Measurements from ENCODE around the gene AGAP5. TPM values are rescaled to one million over a fixed set of nuclear protein-coding genes. Genes with fewer than 3 reads are reported as not detected.

Gene AGAP5
- total RNA-seq, 1 experiment from 2014 or later, result 6.6 TPM

DNA sequence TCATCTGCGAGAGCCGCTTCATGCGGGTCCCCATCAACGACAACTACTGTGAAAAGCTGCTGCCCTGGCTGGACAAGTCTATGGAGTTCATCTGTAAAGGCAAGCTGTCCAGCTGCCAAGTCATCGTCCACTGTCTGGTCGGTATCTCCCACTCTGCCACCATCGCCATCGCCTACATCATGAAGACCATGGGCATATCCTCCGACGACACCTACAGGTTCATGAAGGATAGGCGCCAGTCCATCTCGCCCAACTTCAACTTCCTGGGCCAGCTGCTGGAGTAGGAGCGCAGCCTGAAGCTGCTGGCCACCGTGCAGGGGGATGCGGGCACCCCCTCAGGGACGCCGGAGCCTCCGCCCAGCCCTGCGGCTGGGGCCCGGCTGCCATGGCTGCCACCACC, 34.5 kb upstream of the AGAP5 start:
- POLR2A ChIA-PET, result no interaction called here
- Histone ChIP-seq H3K9me3 (ENCODE audit: control insufficient read depth, insufficient read depth, low read depth, low read length) (no peaks in the 10 kb centered on the region), H3K4me1 (ENCODE audit: control insufficient read depth, insufficient read depth, low read length) (no peaks in the 10 kb centered on the region; the same call in 1 of the 2 replicates), H3K27me3 (ENCODE audit: control insufficient read depth, insufficient read depth, low read length) (no peaks in the 10 kb centered on the region), H3K4me3 (ENCODE audit: low read depth in 2 of 2, low read length in 2 of 2) (no peak overlapping the region), H3K27ac (ENCODE audit: low read length) (no peak overlapping the region), H3K36me3 (ENCODE audit: control insufficient read depth, insufficient read depth, low read length) (peaks cover 7% of the 10 kb centered on the region)
- no peak for DNase-seq (ENCODE audit: low read depth, low spot score)
- no TSS peak for BruUV-seq (replicated peaks)
- in situ Hi-C loops (cut with HindIII; ENCODE audit: low pct_unique_long_range_greater_than_20kb, low sequenced_read_pairs) (no loop called here), intact Hi-C loops (cut with micrococcal nuclease; ENCODE audit: unreplicated experiment) (no loop called here)
- CTCF ChIA-PET, result no interaction called here
- no peak for ATAC-seq
- TF ChIP-seq, protein P1, sequence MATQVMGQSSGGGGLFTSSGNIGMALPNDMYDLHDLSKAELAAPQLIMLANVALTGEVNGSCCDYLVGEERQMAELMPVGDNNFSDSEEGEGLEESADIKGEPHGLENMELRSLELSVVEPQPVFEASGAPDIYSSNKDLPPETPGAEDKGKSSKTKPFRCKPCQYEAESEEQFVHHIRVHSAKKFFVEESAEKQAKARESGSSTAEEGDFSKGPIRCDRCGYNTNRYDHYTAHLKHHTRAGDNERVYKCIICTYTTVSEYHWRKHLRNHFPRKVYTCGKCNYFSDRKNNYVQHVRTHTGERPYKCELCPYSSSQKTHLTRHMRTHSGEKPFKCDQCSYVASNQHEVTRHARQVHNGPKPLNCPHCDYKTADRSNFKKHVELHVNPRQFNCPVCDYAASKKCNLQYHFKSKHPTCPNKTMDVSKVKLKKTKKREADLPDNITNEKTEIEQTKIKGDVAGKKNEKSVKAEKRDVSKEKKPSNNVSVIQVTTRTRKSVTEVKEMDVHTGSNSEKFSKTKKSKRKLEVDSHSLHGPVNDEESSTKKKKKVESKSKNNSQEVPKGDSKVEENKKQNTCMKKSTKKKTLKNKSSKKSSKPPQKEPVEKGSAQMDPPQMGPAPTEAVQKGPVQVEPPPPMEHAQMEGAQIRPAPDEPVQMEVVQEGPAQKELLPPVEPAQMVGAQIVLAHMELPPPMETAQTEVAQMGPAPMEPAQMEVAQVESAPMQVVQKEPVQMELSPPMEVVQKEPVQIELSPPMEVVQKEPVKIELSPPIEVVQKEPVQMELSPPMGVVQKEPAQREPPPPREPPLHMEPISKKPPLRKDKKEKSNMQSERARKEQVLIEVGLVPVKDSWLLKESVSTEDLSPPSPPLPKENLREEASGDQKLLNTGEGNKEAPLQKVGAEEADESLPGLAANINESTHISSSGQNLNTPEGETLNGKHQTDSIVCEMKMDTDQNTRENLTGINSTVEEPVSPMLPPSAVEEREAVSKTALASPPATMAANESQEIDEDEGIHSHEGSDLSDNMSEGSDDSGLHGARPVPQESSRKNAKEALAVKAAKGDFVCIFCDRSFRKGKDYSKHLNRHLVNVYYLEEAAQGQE (IDR thresholded peaks at IDR 0.05; ENCODE audit: insufficient read depth in 1 of 2, low read depth in 2 of 2, low read length in 1 of 2), result no peak
- TF ChIP-seq, protein P2, sequence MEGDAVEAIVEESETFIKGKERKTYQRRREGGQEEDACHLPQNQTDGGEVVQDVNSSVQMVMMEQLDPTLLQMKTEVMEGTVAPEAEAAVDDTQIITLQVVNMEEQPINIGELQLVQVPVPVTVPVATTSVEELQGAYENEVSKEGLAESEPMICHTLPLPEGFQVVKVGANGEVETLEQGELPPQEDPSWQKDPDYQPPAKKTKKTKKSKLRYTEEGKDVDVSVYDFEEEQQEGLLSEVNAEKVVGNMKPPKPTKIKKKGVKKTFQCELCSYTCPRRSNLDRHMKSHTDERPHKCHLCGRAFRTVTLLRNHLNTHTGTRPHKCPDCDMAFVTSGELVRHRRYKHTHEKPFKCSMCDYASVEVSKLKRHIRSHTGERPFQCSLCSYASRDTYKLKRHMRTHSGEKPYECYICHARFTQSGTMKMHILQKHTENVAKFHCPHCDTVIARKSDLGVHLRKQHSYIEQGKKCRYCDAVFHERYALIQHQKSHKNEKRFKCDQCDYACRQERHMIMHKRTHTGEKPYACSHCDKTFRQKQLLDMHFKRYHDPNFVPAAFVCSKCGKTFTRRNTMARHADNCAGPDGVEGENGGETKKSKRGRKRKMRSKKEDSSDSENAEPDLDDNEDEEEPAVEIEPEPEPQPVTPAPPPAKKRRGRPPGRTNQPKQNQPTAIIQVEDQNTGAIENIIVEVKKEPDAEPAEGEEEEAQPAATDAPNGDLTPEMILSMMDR (IDR thresholded peaks at IDR 0.05), result no peak
- TF ChIP-seq POLR2AphosphoS5 (IDR thresholded peaks at IDR 0.05; ENCODE audit: low read depth, low read length), result no peak
- TF ChIP-seq SIN3A (IDR thresholded peaks at IDR 0.05; ENCODE audit: borderline replicate concordance, insufficient read depth, low read depth, low read length), result no peak
- TF ChIP-seq TCF7L2 (IDR thresholded peaks at IDR 0.05; ENCODE audit: low read depth, low read length), result no peak

- BruUV-seq (replicated peaks), result no TSS peak
- no peaks in the 10 kb centered on the region for H3K9me3 ChIP-seq (ENCODE audit: control insufficient read depth, insufficient read depth, low read depth, low read length)
- intact Hi-C loops (cut with micrococcal nuclease; ENCODE audit: unreplicated experiment) (no loop called here), in situ Hi-C loops (cut with HindIII; ENCODE audit: low pct_unique_long_range_greater_than_20kb, low sequenced_read_pairs) (no loop called here)
- peak overlapping the region in 1 of 2 experiments; percentile 96; a peak in 2 of 4 replicates for H3K4me3 ChIP-seq (ENCODE audit: low read depth in 2 of 2, low read length in 2 of 2)
- ATAC-seq (no peak), DNase-seq (ENCODE audit: low read depth, low spot score) (no peak)
- H3K36me3 ChIP-seq (ENCODE audit: control insufficient read depth, insufficient read depth, low read length), result peaks cover 8% of the 10 kb centered on the region
- no peak overlapping the region; the same call in 1 of the 2 replicates for H3K27ac ChIP-seq (ENCODE audit: low read length)
- H3K27me3 ChIP-seq (ENCODE audit: control insufficient read depth, insufficient read depth, low read length), result no peaks in the 10 kb centered on the region
- POLR2A ChIA-PET, result interaction anchor here (0.7 to 1.0 kb wide), 2 partner anchors 12 to 1273 kb away, joined by 3 to 5 read pairs; no protein-coding TSS in a partner anchor
- TF ChIP-seq POLR2AphosphoS5 (IDR thresholded peaks at IDR 0.05; ENCODE audit: low read depth, low read length) (no peak), SIN3A (IDR thresholded peaks at IDR 0.05; ENCODE audit: borderline replicate concordance, insufficient read depth, low read depth, low read length) (no peak)
- TF ChIP-seq, protein P1 (IDR thresholded peaks at IDR 0.05; ENCODE audit: insufficient read depth in 1 of 2, low read depth in 2 of 2, low read length in 1 of 2), result no peak
- CTCF ChIA-PET, result no interaction called here
- no peaks in the 10 kb centered on the region; the same call in 1 of the 2 replicates for H3K4me1 ChIP-seq (ENCODE audit: control insufficient read depth, insufficient read depth, low read length)
Measured at GRCh38 chr10:73731588-73732375, 33.9 kb upstream of the AGAP5 start.

Measured in Panc1 (cell line).